Naive thymus-derived CD8-positive, alpha-beta T cell (primary cell): Measurements from ENCODE around the gene OCA2. TPM values are rescaled to one million over a fixed set of nuclear protein-coding genes. Genes with fewer than 3 reads are reported as not detected.
"Not testable (repeated sequence)": the region's sequence is repeated elsewhere in the genome, so short reads cannot be mapped to it uniquely, and the experiment has no call there.

Source experiments
- ATAC-seq, 2 donors: fragments of 150-1000 bp; cut with Tn5 transposase in 1 of 2; sonication (Bioruptor Pico), chemical (Tn5 transposase) in 1 of 2; 1 replicate in 1 of 2; 2 replicates in 1 of 2; pipeline ENCODE4 v1.10.0; 2021; ENCODE audit warnings: mild to moderate bottlenecking in 2 of 2, moderate library complexity in 2 of 2
- POLR2A ChIA-PET: fragments of 350-600 bp; sonication (Branson Sonifier 250); formaldehyde crosslinking; loops from one replicate; lab custom pipeline; 2021; ENCODE audit warnings: antibody characterized with exemption; lab: Charles Lee
- DNase-seq, 10 donors: peaks; one replicate each; pipeline versions ENCODE4 v3.0.0 to v3.0.0-alpha.2; 2020 to 2022
- H3K27ac Mint-ChIP-seq, 10 donors: one replicate each; pipeline ENCODE4 v1.8.0; 2020 to 2022; ENCODE audit warnings: mild to moderate bottlenecking in 10 of 10, mixed read lengths in 10 of 10, moderate library complexity in 4 of 10, inconsistent platforms in 1 of 10
- H3K27me3 Mint-ChIP-seq, 5 donors: one replicate each; pipeline ENCODE4 v1.8.0; 2021 to 2022; ENCODE audit warnings: mixed read lengths in 5 of 5
- H3K36me3 Mint-ChIP-seq, 3 donors: one replicate each; pipeline ENCODE4 v1.8.0; 2020 to 2022; ENCODE audit warnings: mixed read lengths in 3 of 3, mild to moderate bottlenecking in 2 of 3, inconsistent platforms in 1 of 3
- H3K4me1 Mint-ChIP-seq, 4 donors: one replicate each; pipeline ENCODE4 v1.8.0; 2021 to 2022; ENCODE audit warnings: mixed read lengths in 4 of 4
- H3K4me3 Mint-ChIP-seq, 10 donors: one replicate each; pipeline ENCODE4 v1.8.0; 2020 to 2022; ENCODE audit warnings: mild to moderate bottlenecking in 10 of 10, mixed read lengths in 10 of 10, moderate library complexity in 6 of 10, inconsistent platforms in 1 of 10
- H3K9me3 Mint-ChIP-seq, 9 donors: one replicate each; pipeline ENCODE4 v1.8.0; 2020 to 2022; ENCODE audit warnings: mixed read lengths in 9 of 9, mild to moderate bottlenecking in 3 of 9, inconsistent platforms in 1 of 9, moderate library complexity in 1 of 9
- polyA plus RNA-seq, 3 donors: library from polyadenylated mRNA; unstranded; fragments of 300-500 nt; fragmentation: Illumina TruSeq; gene quantifications; one replicate each; pipeline ENCODE4 v1.2.3, GENCODE V29; 2021
- total RNA-seq, 8 experiments: library from RNA in 2 of 8; stranded (reverse) in 2 of 8; gene quantifications; one replicate each; pipeline ENCODE4 v1.2.3 and lab custom pipeline; 2021 to 2026

OCA2 gene
- total and polyA plus RNA-seq, 5 experiments from 2014 or later = not detected

GRCh38 chr15:28129231-28129848 lies 30.2 kb upstream of the OCA2 start:
- Mint-ChIP-seq H3K4me3 (no peak overlapping the region), H3K9me3 (no peaks in the 10 kb centered on the region), H3K4me1 (peaks cover 0 to 2% (median under 1%) of the 10 kb centered on the region in 4 donors), H3K36me3 (peaks cover 4 to 59% (median 12%) of the 10 kb centered on the region in 3 donors), H3K27ac (peak overlapping the region in 3 of 10 donors; percentile 1 to 76 (median 27)), H3K27me3 (no peaks in the 10 kb centered on the region)
- DNase-seq (no peak), ATAC-seq (no peak)
- POLR2A ChIA-PET = no interaction called here

GRCh38 chr15:28128031-28128430 lies 28.9 kb upstream of the OCA2 start:
- Mint-ChIP-seq H3K27me3 (no peaks in the 10 kb centered on the region), H3K9me3 (no peaks in the 10 kb centered on the region), H3K36me3 (peaks cover 3 to 61% (median 13%) of the 10 kb centered on the region in 3 donors), H3K4me3 (no peak overlapping the region), H3K4me1 (peaks cover 0 to 2% (median under 1%) of the 10 kb centered on the region in 4 donors), H3K27ac (peak overlapping the region in 5 of 10 donors; percentile 7 to 41 (median 36))
- POLR2A ChIA-PET = no interaction called here
- ATAC-seq = no peak
- no peak for DNase-seq

GRCh38 chr15:28127036-28127435 lies 27.9 kb upstream of the OCA2 start:
- peaks cover 0 to 63% (median 13%) of the 10 kb centered on the region in 3 donors for H3K36me3 Mint-ChIP-seq
- POLR2A ChIA-PET = no interaction called here
- H3K27ac Mint-ChIP-seq = peak overlapping the region in 2 of 10 donors; percentile 36 to 73
- no peak for ATAC-seq
- no peak for DNase-seq
- peaks cover 0 to 2% (median under 1%) of the 10 kb centered on the region in 4 donors for H3K4me1 Mint-ChIP-seq
- H3K9me3 Mint-ChIP-seq = no peaks in the 10 kb centered on the region
- no peaks in the 10 kb centered on the region for H3K27me3 Mint-ChIP-seq
- no peak overlapping the region for H3K4me3 Mint-ChIP-seq

GRCh38 chr15:28125673-28126651 lies 26.8 kb upstream of the OCA2 start:
- Mint-ChIP-seq H3K27me3 (no peaks in the 10 kb centered on the region), H3K36me3 (peaks cover 0 to 62% (median 16%) of the 10 kb centered on the region in 3 donors), H3K4me3 (no peak overlapping the region), H3K9me3 (no peaks in the 10 kb centered on the region), H3K4me1 (peaks cover 0 to 3% (median under 1%) of the 10 kb centered on the region in 4 donors), H3K27ac (no peak overlapping the region)
- DNase-seq (peak in 4 of 10 donors; percentile 16 to 50 (median 44)), ATAC-seq (peak in 1 of 2 donors; percentile 30)
- POLR2A ChIA-PET = no interaction called here

- Mint-ChIP-seq H3K9me3 (no peaks in the 10 kb centered on the region), H3K27me3 (no peaks in the 10 kb centered on the region), H3K4me1 (peaks cover 0 to 3% (median under 1%) of the 10 kb centered on the region in 4 donors), H3K4me3 (no peak overlapping the region), H3K36me3 (peaks cover 0 to 67% (median 20%) of the 10 kb centered on the region in 3 donors), H3K27ac (peak overlapping the region in 1 of 10 donors; percentile 24)
- DNase-seq = no peak
- POLR2A ChIA-PET = no interaction called here
- no peak for ATAC-seq
Observed at GRCh38 chr15:28124841-28125240, 25.7 kb upstream of the OCA2 start.

DNA sequence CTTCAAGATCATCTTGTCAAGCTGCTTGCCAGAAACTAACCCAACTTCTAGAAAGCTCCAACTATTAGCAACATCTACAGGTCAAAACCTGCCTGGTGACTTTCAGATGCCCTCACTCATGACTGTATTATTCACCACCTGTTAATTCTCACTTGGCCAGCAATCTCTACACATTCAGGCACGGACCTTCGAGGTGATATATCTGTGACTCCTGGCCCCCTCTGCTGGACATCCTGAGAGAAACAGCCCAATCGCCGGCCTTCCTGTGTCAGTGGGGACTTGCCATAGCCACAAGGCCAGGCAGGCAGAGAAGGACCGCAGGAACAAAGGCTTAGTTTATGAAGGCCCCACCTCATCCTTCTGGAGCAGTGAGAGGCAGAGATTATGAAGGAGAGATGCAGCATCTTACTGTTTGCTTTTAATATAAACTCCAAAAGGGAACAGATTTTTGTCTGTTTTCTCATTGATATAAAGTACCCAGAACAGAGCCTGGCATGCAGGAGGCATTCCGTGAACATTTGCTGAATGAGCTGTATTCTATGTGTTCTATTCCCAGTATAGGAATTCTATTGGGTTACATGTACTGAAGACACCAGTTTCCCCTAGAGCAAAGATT lies 24.4 kb upstream of the OCA2 start:
- POLR2A ChIA-PET = no interaction called here
- H3K4me1 Mint-ChIP-seq = peaks cover 0 to 3% (median under 1%) of the 10 kb centered on the region in 4 donors
- peak overlapping the region in 3 of 10 donors; percentile 1 to 61 (median 47) for H3K27ac Mint-ChIP-seq

DNA sequence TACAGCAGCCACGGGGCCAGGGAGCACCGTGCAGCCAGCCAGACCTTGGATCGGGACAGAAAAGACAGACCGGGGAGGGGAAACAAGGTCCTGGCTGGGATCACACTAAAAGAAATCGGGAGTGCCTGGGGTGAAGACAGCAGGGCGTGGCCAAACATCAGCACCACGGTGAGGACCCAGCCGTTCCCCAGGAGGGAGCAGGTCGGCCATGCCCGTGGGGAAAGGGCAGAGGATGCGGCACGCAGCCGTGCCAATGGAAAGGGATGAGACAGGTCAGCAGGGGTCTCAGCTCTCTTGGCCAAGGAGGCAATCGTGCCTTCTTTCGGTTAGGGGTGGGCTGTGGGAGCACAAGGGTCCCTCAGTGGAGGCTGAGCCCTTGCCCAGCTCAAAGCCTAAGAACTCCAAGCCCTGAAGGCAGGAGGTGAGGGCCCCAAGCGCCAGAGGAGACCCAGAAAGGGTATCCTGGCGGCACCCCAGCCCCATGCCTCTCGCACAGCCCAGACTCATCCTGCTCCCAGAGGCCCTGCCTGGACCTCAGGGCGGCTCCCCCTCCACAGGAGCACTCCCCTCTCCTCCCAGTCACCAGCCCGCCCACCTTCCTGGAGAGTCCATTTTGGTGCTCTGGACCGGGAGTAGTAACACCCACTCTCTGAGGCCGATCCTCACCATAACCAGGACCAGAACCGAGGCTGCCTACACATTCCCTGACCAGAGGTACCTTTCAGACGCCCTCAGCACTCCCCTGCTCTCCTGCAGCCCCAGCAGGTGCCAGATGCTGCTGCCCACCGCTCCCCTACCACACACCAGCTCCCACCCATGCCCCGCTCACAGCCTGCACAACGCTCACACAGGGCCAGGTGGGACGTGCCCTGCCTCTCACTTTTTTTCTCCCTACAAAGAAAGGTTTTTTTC lies 23.2 kb upstream of the OCA2 start:
- Mint-ChIP-seq H3K9me3 (no peaks in the 10 kb centered on the region), H3K4me3 (no peak overlapping the region), H3K27me3 (no peaks in the 10 kb centered on the region), H3K4me1 (peaks cover 0 to 3% (median under 1%) of the 10 kb centered on the region in 4 donors), H3K36me3 (peaks cover 0 to 71% (median 29%) of the 10 kb centered on the region in 3 donors), H3K27ac (peak overlapping the region in 1 of 10 donors; percentile 47)
- ATAC-seq (no peak), DNase-seq (no peak)
- POLR2A ChIA-PET = no interaction called here

More for the DNA sequence above, 24.4 kb upstream of the OCA2 start:
- DNase-seq (peak in 3 of 10 donors; percentile 17 to 50 (median 37)), ATAC-seq (peak in 1 of 2 donors; percentile 46)
- Mint-ChIP-seq H3K36me3 (peaks cover 0 to 69% (median 22%) of the 10 kb centered on the region in 3 donors), H3K9me3 (no peaks in the 10 kb centered on the region), H3K27me3 (no peaks in the 10 kb centered on the region), H3K4me3 (no peak overlapping the region)

DNA sequence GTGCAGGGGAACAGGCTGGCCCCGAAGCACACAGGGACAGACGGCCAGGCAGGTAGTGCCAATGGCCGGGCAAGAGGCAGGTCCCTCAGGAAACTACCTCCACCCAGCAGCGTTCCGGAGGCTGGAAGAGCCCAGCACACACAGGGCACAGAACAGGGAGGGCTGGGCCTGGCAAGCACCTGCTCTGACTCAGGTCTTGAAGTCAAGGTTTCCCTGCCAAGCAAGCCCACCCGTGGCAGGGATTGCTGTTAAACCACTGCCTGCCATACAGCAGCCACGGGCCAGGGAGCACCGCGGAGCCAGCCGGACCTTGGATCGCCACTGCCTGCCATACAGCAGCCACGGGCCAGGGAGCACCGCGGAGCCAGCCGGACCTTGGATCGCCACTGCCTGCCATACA lies 22.5 kb upstream of the OCA2 start:
- H3K4me1 Mint-ChIP-seq, DNase-seq, H3K4me3 Mint-ChIP-seq, H3K9me3 Mint-ChIP-seq, ATAC-seq, H3K27me3 Mint-ChIP-seq, POLR2A ChIA-PET: not testable (repeated sequence)
- peaks cover 0 to 78% (median 25%) of the 10 kb centered on the region in 3 donors for H3K36me3 Mint-ChIP-seq
- H3K27ac Mint-ChIP-seq = peak overlapping the region in 1 of 10 donors; percentile 67

DNA sequence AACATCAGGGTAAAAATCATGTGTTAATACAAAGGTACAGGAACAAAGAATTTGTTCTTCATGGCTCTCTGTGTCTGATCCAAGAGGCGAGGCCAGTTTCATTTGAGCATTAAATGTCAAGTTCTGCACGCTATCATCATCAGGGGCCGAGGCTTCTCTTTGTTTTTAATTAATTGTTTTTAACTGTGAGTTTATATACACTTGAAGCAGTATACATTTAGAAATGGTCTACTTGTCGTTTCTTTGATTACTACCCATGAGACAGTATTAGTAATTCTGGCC lies 21.2 kb upstream of the OCA2 start:
- H3K27me3 Mint-ChIP-seq = no peaks in the 10 kb centered on the region
- POLR2A ChIA-PET = no interaction called here
- H3K36me3 Mint-ChIP-seq = peaks cover 4 to 90% (median 29%) of the 10 kb centered on the region in 3 donors
- no peak for DNase-seq
- ATAC-seq = no peak
- peaks cover 0 to 1% (median 0%) of the 10 kb centered on the region in 4 donors for H3K4me1 Mint-ChIP-seq
- H3K27ac Mint-ChIP-seq = no peak overlapping the region
- H3K9me3 Mint-ChIP-seq = no peaks in the 10 kb centered on the region
- H3K4me3 Mint-ChIP-seq = no peak overlapping the region

GRCh38 chr15:28118531-28118930 lies 19.4 kb upstream of the OCA2 start:
- no peak overlapping the region for H3K27ac Mint-ChIP-seq
- no peak overlapping the region for H3K4me3 Mint-ChIP-seq
- H3K4me1 Mint-ChIP-seq = peaks cover 0 to 1% (median 0%) of the 10 kb centered on the region in 4 donors
- H3K9me3 Mint-ChIP-seq = no peaks in the 10 kb centered on the region
- ATAC-seq = no peak
- no peaks in the 10 kb centered on the region for H3K27me3 Mint-ChIP-seq
- POLR2A ChIA-PET = no interaction called here
- DNase-seq = no peak
- H3K36me3 Mint-ChIP-seq = peaks cover 4 to 90% (median 24%) of the 10 kb centered on the region in 3 donors

DNA sequence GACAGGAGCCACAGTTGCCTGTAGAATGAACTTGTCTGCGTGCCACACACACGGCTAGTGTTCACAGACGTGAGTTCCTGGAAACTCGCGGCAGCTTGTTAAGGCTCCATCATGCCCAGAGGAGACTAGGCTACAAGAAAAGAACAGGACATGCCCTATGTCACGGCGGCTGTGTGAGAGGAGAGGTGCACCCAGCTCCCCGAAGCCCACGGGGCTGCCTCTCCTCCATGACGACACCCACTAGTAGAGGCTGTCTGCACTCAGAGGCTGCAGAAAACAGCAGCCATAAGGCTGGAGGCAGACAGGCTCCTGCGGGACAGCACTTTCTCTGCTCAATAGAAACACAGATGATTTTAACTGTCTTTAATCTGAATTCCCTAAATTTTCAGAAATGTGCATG lies 19.0 kb upstream of the OCA2 start:
- Mint-ChIP-seq H3K27me3 (no peaks in the 10 kb centered on the region), H3K9me3 (no peaks in the 10 kb centered on the region), H3K4me1 (peaks cover 0 to 1% (median 0%) of the 10 kb centered on the region in 4 donors), H3K36me3 (peaks cover 4 to 90% (median 24%) of the 10 kb centered on the region in 3 donors), H3K27ac (no peak overlapping the region), H3K4me3 (no peak overlapping the region)
- ATAC-seq (no peak), DNase-seq (no peak)
- POLR2A ChIA-PET = no interaction called here
